HG03066 (cell line): ENCODE measurements around the gene PNRC2.

Experiments used
- ATAC-seq: cut with Tn5 transposase; IDR thresholded peaks from one replicate; pipeline ENCODE4 v1.9.1; 2021; ENCODE audit warnings: low read depth; ENCODE audit not compliant: unreplicated experiment

The PNRC2 gene, protein sequence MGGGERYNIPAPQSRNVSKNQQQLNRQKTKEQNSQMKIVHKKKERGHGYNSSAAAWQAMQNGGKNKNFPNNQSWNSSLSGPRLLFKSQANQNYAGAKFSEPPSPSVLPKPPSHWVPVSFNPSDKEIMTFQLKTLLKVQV

DNA sequence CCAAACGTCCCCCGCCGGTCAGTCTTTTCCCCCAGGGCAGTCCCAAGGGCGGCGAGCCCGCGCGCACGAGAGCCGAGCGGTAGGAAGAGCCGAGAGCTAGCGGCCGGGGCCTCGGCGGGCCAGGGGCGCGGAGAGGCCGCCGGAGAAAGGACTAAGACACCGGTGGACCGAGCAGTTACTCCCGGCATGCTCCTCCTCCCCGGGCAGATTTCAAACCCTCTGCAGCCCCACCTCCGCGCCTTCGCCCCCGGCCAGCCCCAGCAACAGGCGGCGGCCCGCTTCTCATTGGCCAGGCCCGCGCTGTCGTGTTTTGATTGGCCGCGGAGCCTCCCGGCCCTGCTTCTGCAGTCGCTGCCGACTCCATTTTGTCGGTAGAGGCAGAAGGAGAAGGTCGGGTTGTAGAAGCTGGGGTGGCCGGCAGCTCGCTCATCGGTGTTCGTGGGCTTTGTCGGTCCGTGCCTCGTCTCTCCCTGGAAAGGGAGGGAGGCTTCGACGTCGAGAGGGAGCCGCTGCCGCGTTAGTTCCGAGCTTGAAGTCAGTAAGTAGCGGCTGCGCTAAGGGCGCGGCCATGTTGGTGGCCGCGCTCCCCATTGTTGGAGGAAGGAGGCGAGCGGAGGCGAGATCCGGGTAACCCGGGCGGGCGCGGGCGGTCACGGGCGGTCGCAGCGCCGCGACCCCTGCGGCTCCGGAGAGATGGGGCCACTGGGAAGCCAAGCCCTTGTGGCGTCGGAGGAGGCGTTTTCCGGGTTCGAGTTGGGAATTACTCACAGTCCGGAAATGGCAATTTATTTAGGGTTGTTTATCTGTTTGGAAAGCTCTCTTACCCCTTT lies at the start of gene PNRC2:
TSS of gene PNRC2 (plus strand) at position 368 of the 830 bp plus-strand sequence. CDS start 1,630 bp downstream, outside the sequence.
- ATAC-seq = peak; percentile 82

- ATAC-seq = no peak
These were observed 49.5 kb upstream of the PNRC2 start for GRCh38 chr1:23910144-23910543.

GRCh38 chr1:23910553-23911246 lies 48.9 kb upstream of the PNRC2 start:
- no peak for ATAC-seq

- no peak for ATAC-seq
These were observed 47.7 kb upstream of the PNRC2 start for GRCh38 chr1:23911921-23912320.

GRCh38 chr1:23913212-23913880 lies 46.3 kb upstream of the PNRC2 start, which contains the start of gene CNR2:
Gene CNR2 (minus strand): TSS chr1:23913362. CDS start chr1:23875617, 37,745 bp downstream.
- ATAC-seq = no peak

DNA sequence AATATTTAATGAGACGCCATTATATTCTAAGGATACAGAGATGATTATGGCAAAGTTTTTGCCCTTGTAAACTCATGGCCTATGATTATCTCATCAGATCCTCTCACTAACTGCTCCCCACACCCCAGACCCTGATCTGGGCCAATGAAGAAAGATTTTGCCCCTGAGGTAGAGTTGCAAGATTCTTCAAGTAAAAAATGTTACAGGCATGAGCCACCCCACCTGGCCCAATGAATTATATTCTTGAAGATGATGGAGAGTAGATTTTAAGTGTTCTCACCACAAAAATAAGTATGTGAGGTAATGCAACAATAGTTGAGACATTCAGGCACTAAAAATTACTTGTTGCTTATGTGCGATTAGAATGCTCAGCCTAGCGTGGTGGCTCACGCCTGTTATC lies 44.7 kb upstream of the PNRC2 start:
- ATAC-seq = no peak

- ATAC-seq = no peak
These were observed 44.2 kb upstream of the PNRC2 start for GRCh38 chr1:23915466-23915865.

GRCh38 chr1:23916209-23917131 lies 43.2 kb upstream of the PNRC2 start:
- peak; percentile 56 for ATAC-seq

DNA sequence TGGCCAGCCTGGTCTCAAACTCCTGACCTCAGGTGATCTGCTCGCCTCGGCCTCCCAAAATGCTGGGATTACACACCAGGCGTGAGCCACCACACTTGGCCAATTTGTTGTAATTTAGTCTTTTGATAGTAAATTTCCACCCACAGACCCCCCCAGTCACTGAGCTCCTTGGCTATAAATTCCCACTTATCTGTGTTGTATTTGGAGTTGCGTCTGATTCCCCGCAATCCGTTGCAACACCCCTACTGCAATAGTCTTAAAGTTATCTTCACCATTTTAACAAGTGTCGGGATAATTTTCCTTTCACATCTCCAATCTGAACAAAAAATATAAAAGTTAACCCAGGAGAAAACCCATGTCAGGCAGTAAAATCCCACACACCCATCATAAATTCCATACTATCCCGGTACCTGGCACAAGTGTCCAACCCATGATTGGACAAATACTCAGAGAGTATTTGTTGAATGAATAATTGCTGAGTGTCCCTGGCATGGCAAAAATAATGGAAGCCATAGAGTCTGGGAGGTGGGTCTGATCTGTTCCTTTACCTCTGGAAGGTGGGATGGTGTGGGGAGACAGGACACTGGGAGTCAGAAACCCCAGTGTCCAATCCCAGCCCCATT lies 37.2 kb upstream of the PNRC2 start:
- ATAC-seq = no peak

DNA sequence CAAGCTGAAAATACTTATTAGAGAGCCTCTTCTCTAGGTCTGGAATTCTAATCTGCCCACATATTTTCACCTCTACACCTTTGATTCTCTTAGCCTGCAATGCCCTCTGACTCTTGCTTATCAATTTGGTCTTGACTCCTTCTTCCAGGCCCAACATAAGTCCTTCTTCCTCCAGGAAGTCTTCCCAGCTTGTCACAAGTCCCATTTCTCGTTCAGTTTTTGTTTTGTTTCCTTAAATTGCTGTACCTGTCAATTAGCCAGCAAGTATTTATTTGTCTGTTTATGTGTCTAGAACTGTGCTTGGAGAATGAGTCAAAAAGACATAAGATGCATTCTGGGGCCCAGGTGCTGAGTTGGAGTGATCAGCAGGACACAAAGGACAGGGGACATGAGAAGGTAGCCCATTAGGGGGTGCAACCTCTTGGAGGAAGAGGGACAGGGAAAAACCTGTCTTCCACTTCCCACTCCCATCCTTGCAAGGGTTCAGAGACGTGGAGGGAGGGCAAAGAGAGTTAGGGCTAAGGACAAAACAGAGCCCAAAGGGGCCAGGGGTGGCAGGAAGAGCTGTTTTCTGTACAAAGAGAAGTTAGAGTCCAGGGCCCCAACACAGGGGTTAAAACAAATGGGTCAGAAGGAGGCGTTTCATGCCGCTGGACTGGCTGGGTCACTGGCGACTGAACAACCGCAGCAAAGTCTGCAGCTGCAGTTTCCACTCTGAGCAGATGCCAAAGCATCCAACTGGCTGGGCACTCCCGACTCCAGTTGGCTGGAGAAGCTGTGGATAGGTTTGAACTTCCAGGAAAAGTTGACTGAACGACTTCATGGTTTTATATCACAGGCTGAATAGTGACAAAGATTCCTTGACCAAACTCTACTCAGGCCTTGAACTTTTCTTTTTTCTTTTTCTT lies 35.8 kb upstream of the PNRC2 start:
- ATAC-seq = no peak

DNA sequence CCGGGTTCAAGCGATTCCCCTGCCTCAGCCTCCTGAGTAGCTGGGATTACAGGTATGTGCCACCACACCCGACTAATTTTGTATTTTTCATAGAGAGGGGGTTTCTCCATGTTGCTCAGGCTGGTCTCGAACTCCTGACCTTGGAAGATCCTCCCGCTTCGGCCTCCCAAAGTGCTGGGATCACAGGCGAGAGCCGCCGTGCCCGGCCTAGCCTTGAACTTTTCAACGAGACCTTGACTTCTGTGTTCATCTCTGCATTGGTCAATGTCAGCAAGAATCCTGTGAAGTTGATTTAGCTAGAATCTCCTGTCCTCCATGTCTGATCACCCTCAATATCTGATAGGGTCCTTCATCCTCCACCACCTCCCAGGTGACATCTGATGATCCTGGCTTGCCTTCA lies 35.0 kb upstream of the PNRC2 start:
- no peak for ATAC-seq

- no peak for ATAC-seq
These were observed 34.3 kb upstream of the PNRC2 start for GRCh38 chr1:23925279-23925678.

- no peak for ATAC-seq
These were observed 32.5 kb upstream of the PNRC2 start for GRCh38 chr1:23927097-23927496.

DNA sequence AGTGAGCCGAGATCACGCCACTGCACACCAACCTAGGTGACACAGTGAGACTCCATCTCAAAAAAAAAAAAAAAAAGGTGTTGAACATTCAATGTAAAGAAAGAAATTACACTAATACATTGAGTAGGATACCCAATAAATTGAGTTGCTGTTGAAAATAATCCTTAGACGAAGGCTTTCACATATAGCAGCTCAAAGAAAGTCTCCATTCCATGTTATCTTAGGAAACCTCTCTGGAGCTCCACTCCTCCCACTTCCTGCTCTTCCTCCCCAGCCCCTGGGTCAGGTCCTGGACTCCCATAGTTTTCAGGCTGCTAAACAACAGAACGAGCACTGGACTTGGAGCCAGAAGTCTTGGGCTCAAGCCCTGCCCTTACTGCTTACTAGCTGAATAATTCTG lies 30.8 kb upstream of the PNRC2 start:
- ATAC-seq = no peak

- no peak for ATAC-seq
These were observed 29.4 kb upstream of the PNRC2 start for GRCh38 chr1:23930270-23930669.

DNA sequence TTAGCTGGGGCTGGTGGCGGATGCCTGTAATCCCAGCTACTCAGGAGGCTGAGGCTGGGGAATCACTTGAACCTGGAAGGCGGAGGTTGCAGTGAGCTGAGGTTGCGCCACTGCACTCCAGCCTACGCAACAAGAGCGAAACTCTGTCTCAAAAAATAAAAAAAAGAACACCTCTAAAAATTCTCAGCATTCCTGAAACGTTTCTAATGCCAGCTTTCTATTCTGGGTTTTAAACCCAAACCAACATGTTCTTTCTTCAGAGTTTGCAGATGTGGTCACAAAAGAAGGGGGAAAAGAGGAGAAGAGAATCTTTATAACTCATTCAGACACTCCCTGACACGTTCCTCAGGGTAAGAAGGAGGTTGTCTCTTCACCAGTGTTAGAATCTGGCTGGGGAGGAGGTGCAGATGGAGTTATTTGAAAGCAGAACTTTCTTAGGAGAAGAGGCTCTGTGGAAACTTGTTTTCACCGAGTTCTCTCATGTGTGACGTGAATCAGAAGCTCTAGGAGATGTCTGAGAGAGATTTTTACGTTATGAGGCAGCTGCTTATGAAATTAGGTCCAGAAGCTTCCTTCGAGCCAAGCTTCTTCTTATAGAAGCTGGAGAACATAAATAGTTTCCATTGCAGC lies 28.7 kb upstream of the PNRC2 start:
- ATAC-seq = no peak

DNA sequence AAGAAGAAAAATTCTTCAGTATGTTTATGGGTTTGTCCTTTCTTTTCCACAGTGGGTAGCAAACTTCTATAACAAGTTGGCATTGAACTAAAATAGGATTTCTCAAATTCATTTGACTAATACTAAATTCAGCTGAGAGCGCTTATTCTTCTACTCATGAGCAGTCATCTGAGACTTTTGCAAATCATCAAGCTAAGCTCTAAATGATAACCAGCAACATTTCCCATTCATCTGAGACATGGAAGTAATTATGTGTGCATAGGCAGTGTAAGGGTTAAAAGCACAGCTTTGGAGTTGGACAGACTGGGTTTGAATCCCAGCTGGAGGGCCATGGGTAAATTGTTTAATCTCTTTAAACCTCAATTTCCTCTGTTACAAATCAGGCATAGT lies 28.1 kb upstream of the PNRC2 start:
- ATAC-seq = no peak
